Spleen (tissue), 7 donors: ENCODE results near the gene RASSF3.

Source experiments
- POLR2A ChIP-seq, 3 donors: fragments of 450-650 bp; IDR thresholded peaks; one replicate each; pipeline ENCODE4 v1.5.1; 2017; ENCODE audit warnings: antibody characterized with exemption in 3 of 3, mild to moderate bottlenecking in 1 of 3
- POLR2AphosphoS5 ChIP-seq, 3 donors: sonication (generic); formaldehyde crosslinking; IDR thresholded peaks; one replicate each; pipeline ENCODE4 v1.5.1; 2017; ENCODE audit warnings: antibody characterized with exemption in 3 of 3
- TF ChIP-seq, protein P1 (sequence below), 11 experiments: fragments of 200-600 bp in 7 of 11; fragments of 450-650 bp in 4 of 11; sonication (generic) in 4 of 11; IDR thresholded peaks in 8 of 11; conservative IDR thresholded peaks in 3 of 11; 1 replicate in 7 of 11; 2 replicates in 4 of 11; pipeline versions ENCODE4 v1.4.0 to v1.8.0; 2016 to 2021; ENCODE audit warnings: antibody characterized with exemption in 11 of 11, inconsistent platforms in 4 of 11, mild to moderate bottlenecking in 1 of 11
- donor health status: DM: no; HTN: no; CAD: no; lungs with moderate emphysema.
- donor health status: DM: no; HTN: no; CAD: no.
- donor health status: DM: no; HTN: no; CAD: no.

DNA sequence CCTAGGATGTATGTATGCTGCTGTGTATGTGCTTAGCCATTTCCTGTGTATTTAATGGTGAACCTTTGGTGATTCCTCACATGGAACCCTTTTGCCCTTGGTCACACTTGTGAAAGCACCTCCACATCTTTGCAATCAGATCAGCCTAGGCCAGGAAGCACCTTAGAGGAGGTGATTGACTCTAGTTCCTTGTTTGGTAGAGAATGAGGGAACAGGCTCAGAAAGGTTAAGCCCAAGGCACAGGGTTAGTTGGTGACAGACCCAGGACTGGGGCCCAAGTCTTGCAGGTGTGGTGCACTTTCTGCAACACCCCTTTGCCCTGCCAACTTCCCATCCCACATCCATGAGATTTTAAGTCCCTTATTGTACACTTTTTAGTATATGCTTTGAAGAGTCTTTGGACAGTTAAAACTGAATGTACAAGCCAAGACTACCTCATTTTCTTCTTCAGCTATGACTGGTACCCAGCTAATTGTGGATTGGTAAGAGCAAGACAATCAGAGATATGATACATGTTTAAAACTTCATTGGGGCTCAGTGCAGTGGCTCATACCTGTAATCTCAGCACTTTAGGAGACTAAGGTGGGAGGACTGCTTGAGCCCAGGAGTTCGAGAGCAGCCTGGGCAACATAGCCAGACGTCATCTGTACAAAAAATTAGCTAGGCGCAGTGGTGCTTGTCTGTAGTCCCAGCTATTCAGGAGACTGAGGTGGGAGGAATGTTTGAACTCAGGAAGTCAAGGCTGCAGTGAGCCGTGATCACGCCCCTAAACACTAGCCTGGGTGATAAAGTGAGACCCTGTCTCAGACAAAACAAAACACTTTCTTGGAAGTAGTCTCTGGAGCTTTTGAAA, 71.1 kb downstream of the RASSF3 start:
- TF ChIP-seq POLR2AphosphoS5 (IDR thresholded peaks at IDR 0.05) (no peak), POLR2A (IDR thresholded peaks at IDR 0.05) (no peak)
- TF ChIP-seq, protein P1, sequence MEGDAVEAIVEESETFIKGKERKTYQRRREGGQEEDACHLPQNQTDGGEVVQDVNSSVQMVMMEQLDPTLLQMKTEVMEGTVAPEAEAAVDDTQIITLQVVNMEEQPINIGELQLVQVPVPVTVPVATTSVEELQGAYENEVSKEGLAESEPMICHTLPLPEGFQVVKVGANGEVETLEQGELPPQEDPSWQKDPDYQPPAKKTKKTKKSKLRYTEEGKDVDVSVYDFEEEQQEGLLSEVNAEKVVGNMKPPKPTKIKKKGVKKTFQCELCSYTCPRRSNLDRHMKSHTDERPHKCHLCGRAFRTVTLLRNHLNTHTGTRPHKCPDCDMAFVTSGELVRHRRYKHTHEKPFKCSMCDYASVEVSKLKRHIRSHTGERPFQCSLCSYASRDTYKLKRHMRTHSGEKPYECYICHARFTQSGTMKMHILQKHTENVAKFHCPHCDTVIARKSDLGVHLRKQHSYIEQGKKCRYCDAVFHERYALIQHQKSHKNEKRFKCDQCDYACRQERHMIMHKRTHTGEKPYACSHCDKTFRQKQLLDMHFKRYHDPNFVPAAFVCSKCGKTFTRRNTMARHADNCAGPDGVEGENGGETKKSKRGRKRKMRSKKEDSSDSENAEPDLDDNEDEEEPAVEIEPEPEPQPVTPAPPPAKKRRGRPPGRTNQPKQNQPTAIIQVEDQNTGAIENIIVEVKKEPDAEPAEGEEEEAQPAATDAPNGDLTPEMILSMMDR (IDR thresholded peaks at IDR 0.05 in 8 of 11, conservative IDR thresholded peaks at IDR 0.05 in 3 of 11): no peak
